T-helper 1 cell (primary cell): ENCODE measurements around the gene LGR6.

Experiments
- DNase-seq, 5 donors: peaks; one replicate each; pipeline ENCODE4 v3.0.0-alpha.2; 2012 to 2020

LGR6 gene

GRCh38 chr1:202291961-202292712 is 98.5 kb downstream of the LGR6 start:
- no peak for DNase-seq

- DNase-seq, result no peak
Measured at GRCh38 chr1:202292773-202293172, 99.2 kb downstream of the LGR6 start.

- DNase-seq, result no peak
Measured at GRCh38 chr1:202293569-202293968, 100.0 kb downstream of the LGR6 start.

DNA sequence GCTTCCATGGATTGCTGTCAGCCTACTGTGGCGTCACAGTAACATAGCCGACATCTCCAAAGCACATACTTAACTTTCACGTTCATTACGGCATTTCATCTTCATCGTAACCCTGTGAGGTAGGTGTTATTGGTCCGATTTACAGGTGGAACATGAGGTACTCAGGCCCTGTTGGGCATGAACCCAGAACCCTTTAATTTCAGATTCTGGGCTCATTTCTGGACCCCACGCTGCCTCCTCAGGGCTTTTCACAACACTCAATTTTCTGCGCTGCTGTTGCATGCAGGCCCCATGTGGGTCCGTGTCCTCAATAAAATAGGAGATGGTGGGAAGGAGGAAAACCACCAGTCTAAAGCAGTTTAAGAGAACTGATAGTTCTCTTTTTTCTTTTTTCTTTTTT is 108.6 kb downstream of the LGR6 start:
- no peak for DNase-seq

DNA sequence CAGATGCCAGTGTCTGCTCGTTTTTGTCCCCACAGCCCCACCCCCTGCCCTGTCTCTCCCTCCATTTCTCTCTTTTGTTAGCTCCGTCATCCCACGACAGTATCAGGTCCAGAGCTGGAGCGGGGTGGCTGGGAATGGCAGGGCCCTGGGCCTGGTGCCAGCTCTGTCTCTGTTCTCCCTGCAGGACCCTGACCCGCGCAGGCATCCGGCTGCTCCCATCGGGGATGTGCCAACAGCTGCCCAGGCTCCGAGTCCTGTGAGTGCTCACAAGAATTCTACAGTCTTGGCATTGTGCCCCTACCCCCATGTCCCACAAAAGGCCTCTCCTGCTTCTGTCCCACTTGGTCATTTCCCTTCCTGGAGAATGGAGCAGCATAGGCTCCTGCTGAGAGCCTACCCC is 110.8 kb downstream of the LGR6 start:
- DNase-seq, result no peak

DNA sequence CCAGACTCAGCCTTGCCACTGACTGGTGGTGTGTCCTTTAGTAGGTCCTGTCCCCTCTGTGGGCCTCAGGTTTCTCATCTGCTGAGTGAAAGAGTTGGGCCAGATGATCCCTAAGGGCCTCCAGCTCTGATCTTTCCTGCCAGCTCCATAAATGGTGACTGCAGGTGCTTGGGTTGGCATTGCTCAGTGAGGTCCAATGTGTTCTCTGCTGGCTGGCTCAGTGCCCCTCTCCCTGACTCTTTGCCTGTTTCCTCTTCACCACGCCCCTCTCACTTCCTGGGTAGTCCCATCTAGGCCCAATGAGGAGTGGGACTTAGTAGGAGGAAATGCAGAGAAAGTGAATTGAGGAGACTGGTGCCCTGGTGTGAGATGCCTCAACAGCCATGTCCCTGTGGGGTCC is 111.6 kb downstream of the LGR6 start:
- DNase-seq, result no peak

DNA sequence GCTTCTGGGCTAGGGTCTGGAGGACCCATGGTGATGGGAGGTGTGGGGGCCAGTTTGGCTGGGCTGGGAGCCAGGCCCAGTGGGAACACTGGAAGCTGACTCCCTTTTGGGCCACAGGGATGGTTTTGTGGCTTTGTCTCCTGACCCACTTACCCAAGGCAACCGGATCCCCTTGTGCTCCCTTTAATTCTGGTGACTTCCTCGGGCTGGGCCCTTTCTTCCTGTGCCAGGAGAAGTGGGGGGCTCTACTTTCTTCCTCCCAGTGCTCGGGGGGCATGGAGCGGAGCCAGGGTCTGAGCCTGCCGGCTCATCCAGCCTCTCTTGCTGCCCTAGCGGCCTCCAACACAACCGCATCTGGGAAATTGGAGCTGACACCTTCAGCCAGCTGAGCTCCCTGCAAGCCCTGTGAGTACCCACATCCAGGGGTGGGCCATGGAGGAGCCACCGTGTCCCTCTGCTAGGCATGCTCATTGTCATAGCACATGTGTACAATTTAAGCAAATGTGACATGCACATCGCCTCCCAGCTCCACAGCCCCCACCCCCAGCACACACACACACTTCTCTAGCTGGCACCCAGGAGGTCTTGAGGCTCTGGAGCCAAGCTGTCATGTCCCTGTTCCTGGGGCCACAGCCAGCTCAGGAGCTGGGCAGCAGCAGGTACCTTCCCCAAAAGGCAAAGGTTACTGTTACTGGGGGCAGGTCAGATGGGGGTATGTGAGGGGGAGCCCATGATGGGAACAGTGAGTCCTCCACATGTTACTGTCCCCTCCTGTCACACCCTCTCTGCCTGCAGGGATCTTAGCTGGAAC is 113.1 kb downstream of the LGR6 start:
- no peak for DNase-seq

GRCh38 chr1:202310071-202310725 is 116.6 kb downstream of the LGR6 start:
- DNase-seq, result no peak

DNA sequence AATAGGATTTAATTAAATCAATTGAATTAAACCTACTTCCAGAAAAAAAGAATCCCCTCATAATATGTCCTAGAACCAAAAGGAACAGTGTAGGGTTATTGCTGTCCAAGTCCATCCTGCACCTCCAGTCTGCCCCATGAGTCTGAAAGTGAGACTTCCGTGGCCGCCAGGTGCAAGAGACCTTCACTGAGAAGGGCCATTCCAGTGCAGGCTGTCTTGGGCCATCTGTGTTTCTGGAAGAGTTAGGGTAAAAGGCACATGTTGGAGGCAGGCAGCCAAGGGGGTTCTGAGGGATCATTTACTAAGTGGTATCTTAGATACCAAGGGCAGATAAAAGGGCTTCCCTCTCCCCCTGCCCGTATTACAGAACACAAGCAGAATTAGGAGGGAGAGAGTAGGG is 117.1 kb downstream of the LGR6 start:
- no peak for DNase-seq

- DNase-seq, result no peak
Measured at GRCh38 chr1:202311875-202312635, 118.5 kb downstream of the LGR6 start.

GRCh38 chr1:202315576-202316168 is 122.1 kb downstream of the LGR6 start:
- peak; percentile 41 to 64 (median 57) for DNase-seq

GRCh38 chr1:202316186-202316585 is 122.6 kb downstream of the LGR6 start:
- no peak for DNase-seq

- no peak for DNase-seq
Measured at GRCh38 chr1:202317941-202318925, 124.6 kb downstream of the LGR6 start.

GRCh38 chr1:202319381-202320080 is 125.9 kb downstream of the LGR6 start:
- no peak for DNase-seq

DNA sequence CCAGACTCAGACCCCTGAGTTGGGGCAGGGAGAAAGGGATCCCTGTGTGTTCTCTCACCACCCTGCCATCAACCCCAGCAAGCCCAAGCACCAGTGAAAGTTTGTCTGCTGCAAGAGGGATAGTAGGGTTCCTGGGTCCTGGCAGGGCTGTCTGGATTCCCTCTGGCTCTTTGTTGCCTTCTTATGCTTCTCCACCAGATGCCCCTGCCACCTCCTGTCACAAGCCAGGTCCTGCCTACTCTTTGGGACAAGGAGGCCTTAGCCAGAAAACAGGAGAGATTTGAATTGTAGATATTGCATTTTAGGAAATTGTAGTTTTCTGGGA is 126.4 kb downstream of the LGR6 start:
- no peak for DNase-seq

DNA sequence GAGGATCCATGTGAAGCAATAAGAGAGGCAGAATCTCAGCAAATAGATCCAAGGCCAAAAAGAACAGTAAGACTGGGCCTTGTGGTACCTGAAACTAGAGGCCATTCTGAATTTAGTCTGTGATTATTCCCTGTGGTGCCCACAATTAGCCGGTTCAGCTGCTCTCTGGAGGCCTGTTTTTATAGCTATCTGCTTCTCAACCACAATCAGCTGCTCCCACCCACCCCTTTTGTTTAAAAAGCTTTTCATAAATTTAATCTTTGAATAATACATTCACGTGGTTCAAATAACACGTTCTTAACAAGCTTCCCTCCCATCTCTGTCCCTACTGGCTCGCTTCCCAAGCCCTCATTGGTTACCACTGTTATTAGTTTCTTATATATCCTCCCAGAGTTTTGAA is 130.1 kb downstream of the LGR6 start:
- no peak for DNase-seq

DNA sequence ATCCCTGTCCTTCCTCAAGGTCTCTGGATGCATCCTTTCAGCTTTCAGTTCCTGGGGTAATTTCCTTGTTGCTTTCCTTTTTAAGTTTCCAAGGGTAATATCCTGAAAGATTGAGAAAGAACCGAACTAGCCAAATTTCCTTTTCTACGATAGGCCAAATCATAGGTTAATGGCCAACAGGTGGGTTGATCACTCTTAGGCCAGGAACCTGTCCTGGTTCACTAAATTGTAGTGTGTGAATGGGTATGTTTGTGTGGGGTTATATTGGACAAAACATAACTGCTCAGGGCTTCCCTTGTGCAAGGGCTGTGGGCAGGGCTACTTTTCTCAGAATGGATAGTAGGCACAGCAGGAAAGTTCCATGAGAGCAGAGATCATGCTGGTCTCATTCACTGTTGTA is 131.0 kb downstream of the LGR6 start:
- no peak for DNase-seq

DNA sequence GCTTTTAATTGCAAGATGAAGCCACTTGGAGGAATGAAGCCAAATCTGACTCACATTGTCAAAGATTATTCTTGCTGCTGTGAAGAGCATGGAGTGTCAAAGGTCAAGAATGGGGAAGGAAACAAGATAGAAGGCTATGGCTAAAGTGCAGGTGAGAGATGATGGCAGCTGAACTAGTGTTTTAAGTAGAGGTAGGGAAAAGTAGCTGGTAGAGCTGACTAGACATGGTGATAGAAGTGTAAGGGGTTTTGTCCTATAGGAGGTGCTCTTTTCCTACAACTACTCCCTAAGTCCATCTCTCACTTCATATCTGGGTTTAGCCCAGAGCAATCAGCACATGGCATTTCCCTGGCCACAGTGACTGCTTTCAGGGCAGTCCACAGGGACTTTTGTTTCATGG is 136.3 kb downstream of the LGR6 start:
- no peak for DNase-seq

DNA sequence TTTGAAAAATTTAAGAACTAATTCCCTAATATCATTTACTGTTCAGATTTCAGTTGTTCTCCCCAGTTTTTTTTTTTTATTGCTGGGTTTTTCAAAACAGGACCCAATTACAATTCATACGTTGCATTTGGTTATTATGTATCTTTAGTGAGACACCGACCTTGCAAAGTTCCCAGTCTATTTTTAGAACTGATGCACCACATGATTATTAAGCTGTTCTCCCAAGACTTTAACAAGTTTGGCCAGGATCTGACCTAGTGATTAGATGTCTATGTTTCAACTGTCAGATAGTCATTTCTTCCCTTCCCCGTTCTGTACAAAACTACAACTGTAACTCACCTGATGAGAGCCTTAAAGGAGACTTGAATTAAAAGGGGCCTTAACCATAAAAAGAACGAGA is 140.3 kb downstream of the LGR6 start:
- no peak for DNase-seq

DNA sequence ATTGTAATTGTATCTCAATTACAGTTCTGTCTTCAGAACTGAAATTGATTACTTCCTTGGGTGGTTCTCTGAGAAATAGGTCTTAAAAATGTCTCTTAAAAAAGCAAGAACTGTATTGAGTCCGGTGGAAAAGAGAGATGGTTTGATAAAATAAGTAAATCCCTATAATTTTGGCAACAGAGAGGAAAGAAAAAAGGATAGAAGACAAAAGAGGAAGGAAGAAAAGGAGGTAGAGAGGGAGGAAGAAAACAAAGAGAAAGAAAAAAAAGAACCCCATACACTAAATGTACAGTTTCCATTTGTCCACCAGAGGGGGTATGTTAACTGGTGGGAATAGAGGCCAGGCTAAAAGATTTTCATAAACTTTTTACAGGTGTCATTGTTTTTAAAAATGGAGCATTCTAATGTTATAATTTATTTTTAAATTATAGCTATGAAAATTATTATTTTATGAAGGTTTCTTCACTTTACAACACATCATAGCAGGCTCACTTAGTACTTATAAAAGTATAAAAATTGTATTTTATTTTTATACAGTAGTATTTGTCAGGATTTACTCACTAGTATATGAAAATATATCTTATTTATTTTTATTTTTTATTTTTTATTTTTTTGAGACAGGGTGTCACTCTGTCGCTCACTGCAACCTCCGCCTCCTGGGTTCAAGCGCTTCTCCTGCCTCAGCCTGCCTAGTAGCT is 150.2 kb downstream of the LGR6 start:
- peak in 1 of 5 donors; percentile 54 for DNase-seq
